Medulla oblongata (tissue), 1 donor: ENCODE results near the gene NT5DC1.

Experiments
- DNase-seq: peaks from one replicate; pipeline ENCODE4 v3.0.0-alpha.2; 2015; ENCODE audit errors: extremely low spot score

The NT5DC1 gene

GRCh38 chr6:116239856-116240255, 139.2 kb downstream of the NT5DC1 start:
- no peak for DNase-seq

DNA sequence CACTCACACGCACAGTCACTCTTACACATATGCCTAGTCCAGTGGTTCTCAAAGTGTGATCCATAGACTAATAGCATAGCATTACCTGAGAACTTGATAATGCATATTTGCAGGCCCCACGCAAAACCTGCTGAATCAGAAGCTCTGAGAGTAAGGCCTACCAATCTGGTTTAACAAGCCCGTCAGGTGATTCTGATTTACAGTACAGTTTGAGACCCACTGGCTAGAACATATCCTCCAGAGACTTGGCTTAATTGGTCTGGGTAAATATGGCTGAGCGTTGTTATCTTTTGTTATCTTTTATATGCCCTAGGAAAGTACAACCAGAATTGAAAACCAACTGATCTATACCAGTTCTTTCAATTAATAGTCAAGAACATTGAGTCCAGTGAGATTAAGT, 143.6 kb downstream of the NT5DC1 start:
- DNase-seq = no peak

GRCh38 chr6:116246089-116246488, 145.4 kb downstream of the NT5DC1 start:
- no peak for DNase-seq

DNA sequence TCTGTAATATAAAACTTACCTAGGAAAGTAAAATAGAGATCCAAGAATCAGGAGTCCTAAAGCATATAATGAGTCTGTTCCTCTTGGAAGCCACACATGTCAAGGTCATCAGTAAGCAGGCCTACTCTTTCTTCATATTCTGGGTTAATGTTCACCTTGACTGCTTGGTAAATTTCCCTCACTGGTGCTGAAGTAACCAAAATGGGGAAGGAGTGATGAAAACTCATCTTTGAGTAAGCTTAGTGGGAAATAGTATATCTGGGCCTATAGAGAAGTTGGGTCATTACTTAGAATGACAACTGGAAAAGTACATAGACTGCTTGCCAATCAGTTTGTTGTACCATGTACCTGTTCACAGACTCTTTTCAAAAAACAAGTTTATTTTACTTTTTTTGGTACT, 146.6 kb downstream of the NT5DC1 start:
- no peak for DNase-seq

GRCh38 chr6:116248577-116248976, 147.9 kb downstream of the NT5DC1 start:
- DNase-seq = no peak

DNA sequence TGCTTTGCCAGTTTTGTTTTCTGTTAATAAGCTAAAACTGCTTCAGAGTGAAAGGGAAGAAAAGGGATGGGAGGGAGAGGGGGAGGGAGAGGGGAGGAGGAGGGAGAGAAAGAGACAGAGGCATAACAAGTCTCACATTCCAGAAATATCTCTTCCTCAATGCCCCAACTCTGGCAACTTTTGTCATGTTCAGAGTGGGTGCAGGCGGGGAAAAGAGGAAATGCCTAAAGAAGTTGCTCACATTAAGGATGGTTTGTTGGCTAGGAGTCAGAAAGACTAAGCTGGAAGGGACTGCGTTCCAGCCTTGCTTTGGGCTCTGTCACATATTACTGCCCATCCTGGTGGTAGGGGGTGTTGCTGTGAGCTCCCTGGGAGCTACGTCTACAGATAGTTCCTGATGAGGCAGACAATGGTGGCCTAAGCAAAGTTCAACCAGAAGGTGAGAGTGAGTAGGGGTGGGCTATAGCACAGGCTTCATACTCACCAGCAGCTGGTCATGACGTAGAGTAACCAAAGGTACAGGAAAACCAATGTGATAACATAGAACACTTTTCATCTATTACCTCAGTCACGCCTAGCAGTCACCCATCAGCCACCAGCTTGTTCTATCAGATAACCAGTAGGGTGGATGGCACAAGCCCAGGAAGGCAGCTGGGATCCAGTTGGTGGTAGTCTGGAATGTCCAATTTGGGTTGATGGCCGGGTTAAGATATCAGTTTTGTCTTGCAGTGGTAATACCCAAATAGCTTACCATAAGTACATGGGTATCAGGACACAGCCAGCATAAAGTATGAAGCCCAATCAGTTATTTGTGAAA, 151.1 kb downstream of the NT5DC1 start:
- peak; percentile 55 for DNase-seq

DNA sequence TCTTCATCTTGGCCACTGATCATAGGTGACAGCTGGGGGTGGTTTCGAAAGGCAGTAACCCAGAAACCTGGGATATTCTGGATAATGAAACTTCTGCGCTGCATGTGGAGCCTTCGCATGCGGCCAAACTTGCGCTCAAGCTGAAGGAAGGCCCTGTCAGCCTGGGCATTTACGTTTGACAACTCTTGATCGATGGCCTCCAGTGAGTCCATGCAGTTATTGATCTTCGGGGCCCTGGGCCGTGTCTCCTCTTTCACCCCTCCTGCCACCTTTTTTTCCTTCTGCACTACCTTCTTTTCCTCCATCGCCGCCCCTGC, 152.5 kb downstream of the NT5DC1 start:
- DNase-seq = no peak

DNA sequence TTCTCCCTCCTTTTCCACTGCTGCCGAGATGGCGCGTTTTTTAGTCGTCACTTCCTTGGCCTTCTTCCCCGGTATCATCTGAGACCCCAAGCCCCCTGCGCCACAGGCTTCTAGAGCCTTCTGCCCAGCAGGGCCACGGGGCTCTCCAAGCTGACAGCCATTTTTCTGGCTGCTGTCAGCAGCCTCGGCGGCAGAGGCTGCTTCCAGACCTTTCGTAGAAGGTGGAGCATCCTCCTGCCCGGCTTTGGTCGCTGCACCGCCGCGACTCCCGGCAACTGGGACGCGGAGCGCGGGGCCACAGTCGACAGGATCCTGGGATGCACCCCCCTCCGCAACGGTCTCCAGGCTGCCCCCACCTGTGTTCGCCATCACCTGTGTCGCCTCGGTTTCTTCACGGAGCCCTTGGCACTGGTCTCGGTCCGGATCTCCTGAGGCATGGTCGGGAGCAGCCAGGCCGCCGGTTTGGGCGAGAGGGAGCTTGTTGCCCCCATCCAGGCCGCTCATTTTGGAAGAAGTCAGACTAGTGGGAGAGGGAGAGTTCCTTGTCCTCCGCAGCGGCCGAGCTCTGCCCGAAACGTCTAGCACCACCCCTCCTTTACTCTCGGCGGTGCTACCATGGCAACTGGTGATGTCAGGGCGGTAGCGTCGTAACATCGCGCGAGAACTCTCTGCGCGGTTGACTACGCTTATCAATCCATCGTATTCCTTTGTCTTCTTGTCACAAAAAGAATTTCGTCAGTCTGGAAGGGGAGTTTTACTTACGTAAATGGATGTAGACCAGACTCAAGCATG, 153.0 kb downstream of the NT5DC1 start, which contains the start of gene TSPYL4:
Gene TSPYL4, minus strand, starts transcription at position 571 of the 792 bp plus-strand sequence. Its CDS starts 67 bp downstream, at position 504.
- DNase-seq = peak; percentile 98

GRCh38 chr6:116254297-116255056, 153.8 kb downstream of the NT5DC1 start:
- DNase-seq = no peak

- no peak for DNase-seq
Observed at GRCh38 chr6:116255246-116255800, 154.7 kb downstream of the NT5DC1 start.

GRCh38 chr6:116256694-116257093, 156.0 kb downstream of the NT5DC1 start:
- no peak for DNase-seq

DNA sequence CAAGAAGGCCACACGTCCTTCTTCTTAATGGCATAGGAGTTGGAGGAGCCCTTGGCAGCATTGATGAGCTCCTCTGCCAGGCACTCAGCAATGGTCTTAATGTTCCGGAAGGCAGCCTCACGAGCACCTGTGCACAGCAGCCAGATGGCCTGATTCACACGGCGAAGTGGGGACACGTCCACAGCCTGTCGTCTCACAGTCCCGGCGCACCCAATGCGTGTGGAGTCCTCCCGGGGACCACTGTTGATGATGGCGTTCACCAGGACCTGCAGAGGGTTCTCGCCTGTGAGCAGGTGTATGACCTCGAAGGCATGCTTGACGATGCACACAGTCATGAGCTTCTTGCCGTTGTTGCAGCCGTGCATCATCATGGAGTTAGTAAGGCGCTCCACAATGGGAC, 157.9 kb downstream of the NT5DC1 start:
- no peak for DNase-seq

GRCh38 chr6:116263353-116263752, 162.7 kb downstream of the NT5DC1 start:
- no peak for DNase-seq

DNA sequence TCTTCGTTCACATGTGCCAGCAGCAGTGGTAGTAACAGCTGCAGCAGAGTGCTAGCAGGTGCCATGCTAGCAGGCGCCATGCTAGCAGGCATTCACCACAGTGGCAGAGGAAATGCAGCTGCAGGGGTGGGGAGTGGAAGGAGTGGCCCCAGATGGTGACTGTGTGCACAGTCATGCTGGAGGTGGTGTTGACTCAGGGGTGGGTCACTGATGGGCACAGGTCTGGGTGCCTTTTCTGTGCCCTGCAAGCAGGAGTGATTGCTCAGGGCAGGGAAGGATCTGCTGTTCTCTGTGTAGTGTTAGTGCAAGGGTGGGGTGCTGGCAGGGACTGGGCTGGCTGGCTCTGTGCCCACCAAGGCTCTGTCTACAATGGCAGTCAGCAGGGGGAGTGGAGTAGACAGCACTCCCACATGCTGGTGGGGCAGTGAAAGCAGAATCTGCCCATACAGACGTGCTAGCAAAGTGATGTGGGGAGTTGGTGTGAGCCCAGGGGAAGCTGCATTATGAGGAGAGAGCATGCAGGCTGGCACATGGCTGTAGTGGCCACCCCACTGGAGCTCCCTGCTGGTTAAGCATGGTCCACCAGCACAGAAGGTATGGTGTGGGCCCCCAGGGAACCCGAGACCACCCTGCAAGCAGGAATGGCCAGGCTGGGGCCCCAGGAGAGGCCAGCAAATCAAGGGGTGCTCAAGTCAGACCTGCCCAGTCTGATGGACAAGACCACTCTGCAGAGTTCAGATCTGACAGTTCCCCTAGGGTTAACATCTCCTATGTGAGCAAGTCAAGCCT, 164.6 kb downstream of the NT5DC1 start:
- no peak for DNase-seq

GRCh38 chr6:116266803-116267202, 166.2 kb downstream of the NT5DC1 start:
- no peak for DNase-seq

- no peak for DNase-seq
Observed at GRCh38 chr6:116267836-116268588, 167.4 kb downstream of the NT5DC1 start.

DNA sequence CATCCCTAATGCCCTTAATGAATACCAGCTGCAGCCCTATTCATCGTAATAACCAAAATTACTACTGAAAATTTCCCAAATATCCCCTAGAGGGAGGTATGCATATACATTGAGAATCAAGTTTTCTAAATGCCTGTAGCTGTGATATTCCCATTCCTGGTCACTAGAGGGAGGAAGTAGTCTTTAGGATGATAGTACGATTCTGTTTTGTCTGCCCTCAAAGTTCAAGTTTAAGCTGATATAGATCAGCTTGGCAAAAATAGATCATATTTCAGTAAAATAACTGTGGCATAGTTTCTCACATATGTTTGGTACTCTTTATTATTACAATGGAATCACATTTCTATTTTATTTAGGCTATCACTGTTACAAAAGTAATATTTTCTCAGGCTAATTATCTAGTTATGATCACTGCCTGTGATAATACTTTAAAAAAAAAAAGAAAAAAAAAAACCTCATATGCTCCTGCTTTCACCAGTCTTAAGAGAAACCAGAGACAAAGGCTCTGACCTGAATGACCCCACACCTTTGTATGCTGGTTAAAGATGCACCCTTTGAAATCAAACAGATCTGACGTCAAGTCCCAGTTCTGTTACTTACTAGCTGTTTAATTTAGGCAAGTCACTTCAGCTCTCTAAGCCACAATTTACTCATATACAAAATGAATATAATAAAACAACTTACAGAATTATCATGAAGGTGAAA, 168.1 kb downstream of the NT5DC1 start:
- peak; percentile 74 for DNase-seq

DNA sequence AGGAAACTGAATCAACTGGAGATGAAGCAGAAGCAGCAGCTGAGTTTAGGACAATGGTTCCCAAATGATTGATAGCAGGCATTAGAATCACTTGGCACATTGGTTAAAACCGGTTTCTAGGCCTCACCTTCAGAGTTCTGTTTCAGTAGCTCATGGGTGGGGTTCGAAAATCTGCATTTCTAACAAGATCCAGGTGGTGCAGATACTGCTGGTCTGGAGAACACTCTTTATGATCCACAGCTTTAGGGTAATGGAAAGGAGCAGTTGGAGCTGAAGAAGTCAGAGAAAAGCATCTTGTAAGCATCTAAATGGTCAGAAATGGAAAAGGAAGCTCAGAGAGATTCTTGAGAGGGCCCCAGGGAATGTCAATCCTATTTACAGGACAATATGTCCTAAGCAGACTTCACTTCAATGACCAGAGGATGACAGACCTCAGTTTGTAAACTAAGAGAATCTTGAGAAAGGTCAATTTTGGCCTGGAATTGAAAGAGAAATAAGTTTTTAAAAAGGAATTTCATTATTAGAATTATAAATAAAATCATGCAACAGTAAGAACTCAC, 170.6 kb downstream of the NT5DC1 start:
- no peak for DNase-seq

- no peak for DNase-seq
Observed at GRCh38 chr6:116277124-116277523, 176.5 kb downstream of the NT5DC1 start.

DNA sequence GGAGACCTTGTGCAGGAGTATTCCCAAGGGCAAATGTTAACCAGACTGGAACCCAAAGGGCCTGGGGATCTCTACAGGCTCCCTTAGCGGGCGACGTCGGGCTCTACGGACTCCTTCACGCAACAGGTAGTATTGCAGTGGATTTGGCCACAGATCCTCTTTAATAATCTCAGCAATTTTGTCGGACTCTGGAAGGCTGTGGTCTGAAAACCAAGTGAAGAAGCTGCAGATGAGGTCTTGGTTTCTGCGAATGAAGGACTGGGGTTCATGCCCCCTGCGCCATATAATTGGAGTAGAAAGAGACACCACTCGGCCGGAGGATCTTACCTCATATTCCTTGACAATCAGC, 177.8 kb downstream of the NT5DC1 start:
- no peak for DNase-seq
